K562 (cell line): ENCODE measurements around the gene AHCYL2. TPM values are rescaled to one million over a fixed set of nuclear protein-coding genes. Genes with fewer than 3 reads are reported as not detected.
A peak's percentile ranks its signal among the peaks of the same experiment; 100 is the strongest.

Source experiments
- CHD1 ChIP-seq: fragments of 200-600 bp; sonication (generic); IDR thresholded peaks from one replicate; pipeline ENCODE4 v1.6.1; 2012; ENCODE audit warnings: mild to moderate bottlenecking, moderate library complexity, low read length, inconsistent platforms
- CHD4 ChIP-seq: fragments of 200-600 bp; sonication (generic); IDR thresholded peaks from 3 replicates; pipeline ENCODE4 v1.6.1; 2012; ENCODE audit warnings: low read depth, mild to moderate bottlenecking, mixed read lengths, low read length, inconsistent platforms; ENCODE audit not compliant: insufficient read depth, insufficient replicate concordance, poor library complexity, severe bottlenecking
- ELF1 ChIP-seq: fragments of 200-800 bp; sonication (Bioruptor generic); IDR thresholded peaks from 2 replicates; pipeline ENCODE4 v1.6.1; 2016; ENCODE audit warnings: missing genetic modification characterization, missing compliant biosample characterization
- FOXK2 ChIP-seq, 2 experiments: fragments of 450-650 bp; IDR thresholded peaks in 1 of 2; conservative IDR thresholded peaks in 1 of 2; 2 replicates each; pipeline ENCODE4 v1.6.1; 2016; ENCODE audit warnings: low read depth in 2 of 2, mild to moderate bottlenecking in 1 of 2
- HDAC3 ChIP-seq: fragments of 450-650 bp; IDR thresholded peaks from 2 replicates; pipeline ENCODE4 v1.6.1; 2018; ENCODE audit warnings: borderline replicate concordance, mild to moderate bottlenecking, moderate library complexity; ENCODE audit not compliant: partially characterized antibody
- JUND ChIP-seq, 2 experiments: IDR thresholded peaks; 2 replicates in 1 of 2; 3 replicates in 1 of 2; pipeline ENCODE4 v1.6.1; 2011; ENCODE audit warnings: borderline replicate concordance in 2 of 2, low read depth in 2 of 2, low read length in 2 of 2, improper control_type of control experiment in 1 of 2, missing biosample characterization in 1 of 2, missing genetic modification characterization in 1 of 2, missing genetic modification reagents in 1 of 2
- NR2C2 ChIP-seq, 2 experiments: fragments of 200-800 bp in 1 of 2; sonication (Bioruptor generic) in 1 of 2; sonication (generic) in 1 of 2; formaldehyde crosslinking in 1 of 2; IDR thresholded peaks; 2 replicates each; pipeline versions ENCODE4 v1.6.1 to v1.8.0; 2016 to 2022; ENCODE audit warnings: mild to moderate bottlenecking in 1 of 2, missing compliant biosample characterization in 1 of 2, missing genetic modification characterization in 1 of 2, missing genetic modification reagents in 1 of 2
- STAT5A ChIP-seq: IDR thresholded peaks from 2 replicates; pipeline ENCODE4 v1.6.1; 2012; ENCODE audit warnings: low read length, inconsistent platforms, borderline replicate concordance
- ZFP1 ChIP-seq: fragments of 450-650 bp; formaldehyde crosslinking; IDR thresholded peaks from 2 replicates; pipeline ENCODE4 v1.4.0; 2020; ENCODE audit warnings: mild to moderate bottlenecking, mixed read lengths
- ZNF133 ChIP-seq: fragments of 250-450 bp; sonication (Bioruptor Pico); IDR thresholded peaks from 2 replicates; pipeline ENCODE4 v1.4.0; 2020; ENCODE audit warnings: mild to moderate bottlenecking
- polyA plus RNA-seq, 8 experiments: library from polyadenylated mRNA; depleted of rRNA in 4 of 8; stranded (reverse) in 5 of 8; unstranded in 3 of 8; fragments of >200 nt; fragmentation: Nextera tagmentation in 2 of 8; fragmentation: Illumina TruSeq in 1 of 8; extraction: Ambion mirVana in 2 of 8; extraction: Trizol in 1 of 8; gene quantifications; 2 replicates each; pipeline versions ENCODE4 v1.2.1 to v1.2.3, GENCODE V29; 2011 to 2014; ENCODE audit warnings: inconsistent platforms in 1 of 8, missing spikeins in 1 of 8
- total RNA-seq, 7 experiments: library from RNA; depleted of rRNA in 6 of 7; stranded (reverse); fragments of >200 nt in 6 of 7; fragmentation: Illumina TruSeq in 2 of 7; extraction: Trizol in 2 of 7; gene quantifications; 2 replicates each; pipeline versions ENCODE4 v1.2.1 to v1.2.3, GENCODE V29; 2011 to 2021; ENCODE audit warnings: low replicate concordance in 1 of 7
- TF ChIP-seq, protein P1 (sequence below), 2 experiments: fragments of 450-650 bp in 1 of 2; sonication (generic) in 1 of 2; formaldehyde crosslinking in 1 of 2; IDR thresholded peaks; 2 replicates each; pipeline versions ENCODE4 v1.7.1 to v1.9.0; 2016 to 2022; ENCODE audit warnings: inconsistent platforms in 1 of 2, mild to moderate bottlenecking in 1 of 2, missing genetic modification reagents in 1 of 2
- TF ChIP-seq, protein P2 (sequence below): sonication (generic); formaldehyde crosslinking; IDR thresholded peaks from 2 replicates; pipeline ENCODE4 v1.9.0; 2022; ENCODE audit warnings: mild to moderate bottlenecking, missing genetic modification reagents
- TF ChIP-seq, protein P3 (sequence below): fragments of 450-650 bp; formaldehyde crosslinking; IDR thresholded peaks from 2 replicates; pipeline ENCODE4 v1.4.0; 2020; ENCODE audit warnings: mild to moderate bottlenecking, moderate library complexity

Gene AHCYL2
- total and polyA plus RNA-seq, 9 of the 15 experiments (the other 6 are each of a cell fraction or from before 2014, with no cell fraction given), result 0.93 to 10.5 (median 5.2) TPM

DNA sequence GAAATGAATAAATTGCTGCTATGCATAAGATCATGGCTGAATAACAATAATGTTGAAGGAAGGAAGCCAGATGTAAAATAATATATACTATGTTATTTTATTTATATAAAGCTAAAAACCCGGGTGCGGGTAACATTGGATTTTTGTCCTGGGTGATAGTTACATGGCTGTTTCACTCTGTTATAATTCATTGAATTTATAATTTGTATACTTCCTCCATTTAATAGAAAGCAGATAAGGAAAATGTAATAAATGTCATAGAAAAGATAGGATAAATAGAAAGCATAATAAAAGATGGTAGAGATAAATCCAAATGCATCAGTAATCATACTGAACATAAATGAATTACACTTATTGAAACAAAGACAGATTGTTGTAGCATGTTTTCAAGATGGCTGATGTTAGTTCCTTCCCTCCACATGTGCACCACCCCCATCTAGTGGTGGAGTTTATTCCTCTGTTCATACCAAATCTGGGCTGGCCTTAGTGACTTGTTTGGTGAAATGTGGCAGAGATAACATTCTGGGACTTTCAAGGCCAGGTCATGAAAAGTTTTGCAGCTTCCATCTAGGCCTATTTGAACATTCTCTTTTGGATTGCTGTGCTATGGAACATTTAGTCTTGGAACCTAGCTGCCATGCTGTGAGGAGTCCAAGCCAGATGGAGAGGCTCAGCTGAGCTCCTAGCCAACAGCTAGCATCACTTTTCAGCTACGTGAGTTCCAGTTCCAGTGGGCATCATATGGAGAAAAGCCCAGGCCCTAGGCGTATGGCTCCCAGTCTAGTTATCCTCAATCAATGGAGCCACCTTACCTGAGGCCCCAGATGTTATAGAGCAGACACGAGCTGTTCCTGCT, 46.9 kb downstream of the AHCYL2 start (continued):
- TF ChIP-seq, protein P1, sequence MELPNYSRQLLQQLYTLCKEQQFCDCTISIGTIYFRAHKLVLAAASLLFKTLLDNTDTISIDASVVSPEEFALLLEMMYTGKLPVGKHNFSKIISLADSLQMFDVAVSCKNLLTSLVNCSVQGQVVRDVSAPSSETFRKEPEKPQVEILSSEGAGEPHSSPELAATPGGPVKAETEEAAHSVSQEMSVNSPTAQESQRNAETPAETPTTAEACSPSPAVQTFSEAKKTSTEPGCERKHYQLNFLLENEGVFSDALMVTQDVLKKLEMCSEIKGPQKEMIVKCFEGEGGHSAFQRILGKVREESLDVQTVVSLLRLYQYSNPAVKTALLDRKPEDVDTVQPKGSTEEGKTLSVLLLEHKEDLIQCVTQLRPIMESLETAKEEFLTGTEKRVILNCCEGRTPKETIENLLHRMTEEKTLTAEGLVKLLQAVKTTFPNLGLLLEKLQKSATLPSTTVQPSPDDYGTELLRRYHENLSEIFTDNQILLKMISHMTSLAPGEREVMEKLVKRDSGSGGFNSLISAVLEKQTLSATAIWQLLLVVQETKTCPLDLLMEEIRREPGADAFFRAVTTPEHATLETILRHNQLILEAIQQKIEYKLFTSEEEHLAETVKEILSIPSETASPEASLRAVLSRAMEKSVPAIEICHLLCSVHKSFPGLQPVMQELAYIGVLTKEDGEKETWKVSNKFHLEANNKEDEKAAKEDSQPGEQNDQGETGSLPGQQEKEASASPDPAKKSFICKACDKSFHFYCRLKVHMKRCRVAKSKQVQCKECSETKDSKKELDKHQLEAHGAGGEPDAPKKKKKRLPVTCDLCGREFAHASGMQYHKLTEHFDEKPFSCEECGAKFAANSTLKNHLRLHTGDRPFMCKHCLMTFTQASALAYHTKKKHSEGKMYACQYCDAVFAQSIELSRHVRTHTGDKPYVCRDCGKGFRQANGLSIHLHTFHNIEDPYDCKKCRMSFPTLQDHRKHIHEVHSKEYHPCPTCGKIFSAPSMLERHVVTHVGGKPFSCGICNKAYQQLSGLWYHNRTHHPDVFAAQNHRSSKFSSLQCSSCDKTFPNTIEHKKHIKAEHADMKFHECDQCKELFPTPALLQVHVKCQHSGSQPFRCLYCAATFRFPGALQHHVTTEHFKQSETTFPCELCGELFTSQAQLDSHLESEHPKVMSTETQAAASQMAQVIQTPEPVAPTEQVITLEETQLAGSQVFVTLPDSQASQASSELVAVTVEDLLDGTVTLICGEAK (IDR thresholded peaks at IDR 0.05), result no peak
- TF ChIP-seq, protein P1 (CRISPR knock-in tag; IDR thresholded peaks at IDR 0.05), result no peak
- TF ChIP-seq JUND (IDR thresholded peaks at IDR 0.05; ENCODE audit: borderline replicate concordance, low read depth, low read length), result 0 out of 2 replicates have a peak, but pooled peaks have one; percentile 43
- TF ChIP-seq JUND (tag; IDR thresholded peaks at IDR 0.05; ENCODE audit: borderline replicate concordance, low read depth, low read length), result peak; percentile 33; the same call in 1 of the 3 replicates
- TF ChIP-seq ZNF133, result no peak
- TF ChIP-seq FOXK2 (conservative IDR thresholded peaks at IDR 0.05 in 1 of 2, IDR thresholded peaks at IDR 0.05 in 1 of 2; ENCODE audit: low read depth in 2 of 2), result peak in 1 of 2 experiments; percentile 23; a peak in 1 of 4 replicates
- no peak for TF ChIP-seq HDAC3
- TF ChIP-seq STAT5A, result no peak
- no peak for TF ChIP-seq NR2C2 (CRISPR knock-in tag; IDR thresholded peaks at IDR 0.05)
- no peak for TF ChIP-seq NR2C2 (tag; IDR thresholded peaks at IDR 0.05)
- TF ChIP-seq ELF1 (tag), result no peak
- TF ChIP-seq ZFP1 (CRISPR knock-in tag), result no peak
- TF ChIP-seq CHD4, result no peak
- TF ChIP-seq, protein P2, sequence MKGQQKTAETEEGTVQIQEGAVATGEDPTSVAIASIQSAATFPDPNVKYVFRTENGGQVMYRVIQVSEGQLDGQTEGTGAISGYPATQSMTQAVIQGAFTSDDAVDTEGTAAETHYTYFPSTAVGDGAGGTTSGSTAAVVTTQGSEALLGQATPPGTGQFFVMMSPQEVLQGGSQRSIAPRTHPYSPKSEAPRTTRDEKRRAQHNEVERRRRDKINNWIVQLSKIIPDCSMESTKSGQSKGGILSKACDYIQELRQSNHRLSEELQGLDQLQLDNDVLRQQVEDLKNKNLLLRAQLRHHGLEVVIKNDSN (CRISPR knock-in tag), result no peak
- no peak for TF ChIP-seq CHD1
- TF ChIP-seq, protein P3, sequence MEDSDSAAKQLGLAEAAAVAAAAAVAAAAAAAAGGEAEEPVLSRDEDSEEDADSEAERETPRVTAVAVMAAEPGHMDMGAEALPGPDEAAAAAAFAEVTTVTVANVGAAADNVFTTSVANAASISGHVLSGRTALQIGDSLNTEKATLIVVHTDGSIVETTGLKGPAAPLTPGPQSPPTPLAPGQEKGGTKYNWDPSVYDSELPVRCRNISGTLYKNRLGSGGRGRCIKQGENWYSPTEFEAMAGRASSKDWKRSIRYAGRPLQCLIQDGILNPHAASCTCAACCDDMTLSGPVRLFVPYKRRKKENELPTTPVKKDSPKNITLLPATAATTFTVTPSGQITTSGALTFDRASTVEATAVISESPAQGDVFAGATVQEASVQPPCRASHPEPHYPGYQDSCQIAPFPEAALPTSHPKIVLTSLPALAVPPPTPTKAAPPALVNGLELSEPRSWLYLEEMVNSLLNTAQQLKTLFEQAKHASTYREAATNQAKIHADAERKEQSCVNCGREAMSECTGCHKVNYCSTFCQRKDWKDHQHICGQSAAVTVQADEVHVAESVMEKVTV, result 0 out of 2 replicates have a peak, but pooled peaks have one; percentile 3
